GM21515 (cell line): ENCODE results near the gene RYR2.
"Not testable (repeated sequence)": the region's sequence is repeated elsewhere in the genome, so short reads cannot be mapped to it uniquely, and the experiment has no call there.

Source experiments
- ATAC-seq: cut with Tn5 transposase; IDR thresholded peaks from one replicate; pipeline ENCODE4 v1.9.1; 2021; ENCODE audit not compliant: unreplicated experiment

RYR2 gene

GRCh38 chr1:237320890-237321289, 278.9 kb downstream of the RYR2 start:
- no peak for ATAC-seq

GRCh38 chr1:237324226-237324625, 282.2 kb downstream of the RYR2 start:
- no peak for ATAC-seq

- no peak for ATAC-seq
These were observed 285.1 kb downstream of the RYR2 start for GRCh38 chr1:237327061-237327460.

GRCh38 chr1:237340892-237341291, 298.9 kb downstream of the RYR2 start:
- no peak for ATAC-seq

GRCh38 chr1:237341391-237341790, 299.4 kb downstream of the RYR2 start:
- no peak for ATAC-seq

- ATAC-seq: no peak
These were observed 300.7 kb downstream of the RYR2 start for GRCh38 chr1:237342730-237343129.

GRCh38 chr1:237352747-237353146, 310.8 kb downstream of the RYR2 start:
- ATAC-seq: no peak

GRCh38 chr1:237353918-237354317, 311.9 kb downstream of the RYR2 start:
- ATAC-seq: no peak

GRCh38 chr1:237355022-237355421, 313.0 kb downstream of the RYR2 start:
- no peak for ATAC-seq

- ATAC-seq: no peak
These were observed 316.6 kb downstream of the RYR2 start for GRCh38 chr1:237358555-237358954.

GRCh38 chr1:237367758-237368157, 325.8 kb downstream of the RYR2 start:
- no peak for ATAC-seq

- ATAC-seq: not testable (repeated sequence)
These were observed 329.5 kb downstream of the RYR2 start for GRCh38 chr1:237371477-237371876.

GRCh38 chr1:237383791-237384190, 341.8 kb downstream of the RYR2 start:
- no peak for ATAC-seq

GRCh38 chr1:237384213-237384612, 342.2 kb downstream of the RYR2 start:
- no peak for ATAC-seq

- ATAC-seq: no peak
These were observed 344.6 kb downstream of the RYR2 start for GRCh38 chr1:237386362-237387143.

- no peak for ATAC-seq
These were observed 345.1 kb downstream of the RYR2 start for GRCh38 chr1:237387144-237387505.

GRCh38 chr1:237390823-237391222, 348.8 kb downstream of the RYR2 start:
- ATAC-seq: no peak

GRCh38 chr1:237393632-237394031, 351.6 kb downstream of the RYR2 start:
- ATAC-seq: no peak

GRCh38 chr1:237394281-237394680, 352.3 kb downstream of the RYR2 start:
- ATAC-seq: no peak

- no peak for ATAC-seq
These were observed 354.4 kb downstream of the RYR2 start for GRCh38 chr1:237396426-237396825.

GRCh38 chr1:237398751-237399150, 356.8 kb downstream of the RYR2 start:
- no peak for ATAC-seq

- ATAC-seq: no peak
These were observed 363.9 kb downstream of the RYR2 start for GRCh38 chr1:237405912-237406311.

GRCh38 chr1:237411621-237412020, 369.6 kb downstream of the RYR2 start:
- ATAC-seq: no peak
